Endothelial cell of umbilical vein (primary cell): Measurements from ENCODE around the gene DACT2. TPM values are rescaled to one million over a fixed set of nuclear protein-coding genes. Genes with fewer than 3 reads are reported as not detected.

Experiments
- BruUV-seq: library from RNA; stranded (reverse); fragments of 400-500 nt; replicated peaks from 2 replicates; lab custom pipeline; 2021; lab: Mats Ljungman, UMichigan
- CTCF ChIA-PET: fragments of 300-600, 350-600 bp; sonication (Branson Sonifier 250); formaldehyde crosslinking; loops from one replicate; lab custom pipeline; 2021; ENCODE audit warnings: antibody characterized with exemption, inconsistent platforms; lab: Charles Lee
- POLR2A ChIA-PET: fragments of 300-600, 350-600 bp; sonication (Branson Sonifier 250); formaldehyde crosslinking; loops from one replicate; lab custom pipeline; 2021; ENCODE audit warnings: antibody characterized with exemption, inconsistent platforms; lab: Charles Lee
- DNase-seq: peaks from one replicate; pipeline ENCODE4 v3.0.0-alpha.2; 2011; ENCODE audit warnings: low read depth, low spot score
- FAIRE-seq: peaks from 2 replicates; lab custom pipeline; 2011; peaks lifted over from hg19 to GRCh38; lab: Jason Lieb, UNC
- H2AFZ ChIP-seq: 2 replicates; pipeline ENCODE4 v1.6.0; 2012; ENCODE audit warnings: low read depth, low read length, control low read depth, inconsistent platforms
- H3K27ac ChIP-seq: 2 replicates; pipeline ENCODE4 v1.5.1; 2011; ENCODE audit warnings: low read depth, mild to moderate bottlenecking, control low read depth, low read length, moderate library complexity; ENCODE audit not compliant: insufficient read depth
- H3K27me3 ChIP-seq, 2 experiments: 2 replicates each; pipeline versions ENCODE4 v1.6.0 to v1.6.1; 2011; ENCODE audit warnings: low read length in 2 of 2, mixed read lengths in 1 of 2; ENCODE audit not compliant: control insufficient read depth in 2 of 2, insufficient read depth in 2 of 2
- H3K36me3 ChIP-seq, 2 experiments: 2 replicates in 1 of 2; 3 replicates in 1 of 2; pipeline ENCODE4 v1.5.1; 2011; ENCODE audit warnings: low read length in 2 of 2, mild to moderate bottlenecking in 1 of 2, moderate library complexity in 1 of 2; ENCODE audit not compliant: control insufficient read depth in 2 of 2, insufficient read depth in 2 of 2; ENCODE audit errors: extremely low read depth in 1 of 2
- H3K4me1 ChIP-seq: 3 replicates; pipeline ENCODE4 v1.5.1; 2011; ENCODE audit warnings: mild to moderate bottlenecking, low read length; ENCODE audit not compliant: control insufficient read depth, insufficient read depth; ENCODE audit errors: extremely low read depth
- H3K4me2 ChIP-seq: 2 replicates; pipeline ENCODE4 v1.6.1; 2011; ENCODE audit warnings: low read length, control low read depth, mixed read lengths; ENCODE audit not compliant: insufficient read depth
- H3K4me3 ChIP-seq, 3 experiments: fragments of 200-600 bp in 1 of 3; sonication (generic), shearing (Covaris generic) in 1 of 3; replicated peaks in 1 of 3; 2 replicates each; pipeline ENCODE4 v1.5.1; 2011 to 2016; ENCODE audit warnings: control low read depth in 3 of 3, low read length in 3 of 3, mild to moderate bottlenecking in 2 of 3, inconsistent platforms in 1 of 3, low read depth in 1 of 3, moderate library complexity in 1 of 3; ENCODE audit not compliant: insufficient read depth in 1 of 3
- H3K79me2 ChIP-seq: 2 replicates; pipeline ENCODE4 v1.6.0; 2012; ENCODE audit warnings: low read length, inconsistent platforms; ENCODE audit not compliant: control insufficient read depth, insufficient read depth
- H3K9ac ChIP-seq: replicated peaks from 2 replicates; pipeline ENCODE3; 2011; ENCODE audit warnings: low read length, control low read depth; ENCODE audit not compliant: insufficient read depth; ENCODE audit errors: extremely low read depth
- H3K9me1 ChIP-seq: replicated peaks from 3 replicates; pipeline ENCODE4 v1.6.0; 2011; ENCODE audit warnings: mild to moderate bottlenecking, low read length; ENCODE audit not compliant: control insufficient read depth, insufficient read depth; ENCODE audit errors: extremely low read depth
- H3K9me3 ChIP-seq: replicated peaks from 2 replicates; pipeline ENCODE4 v1.5.1; 2012; ENCODE audit warnings: low read length, inconsistent platforms; ENCODE audit not compliant: control insufficient read depth, insufficient read depth
- H4K20me1 ChIP-seq: replicated peaks from 2 replicates; pipeline ENCODE3; 2011; ENCODE audit warnings: mild to moderate bottlenecking, low read length; ENCODE audit not compliant: control insufficient read depth, insufficient read depth; ENCODE audit errors: extremely low read depth
- CTCF ChIP-seq, 2 donors: IDR thresholded peaks; 1 replicate in 1 of 2; 2 replicates in 1 of 2; pipeline ENCODE4 v1.5.1; 2011; ENCODE audit warnings: low read length in 2 of 2, mild to moderate bottlenecking in 2 of 2, moderate library complexity in 2 of 2, control low read depth in 1 of 2, inconsistent platforms in 1 of 2, low read depth in 1 of 2; ENCODE audit not compliant: insufficient read depth in 1 of 2; ENCODE audit errors: extremely low read depth in 1 of 2
- EZH2 ChIP-seq: IDR thresholded peaks from 2 replicates; pipeline ENCODE4 v1.6.1; 2012; ENCODE audit warnings: borderline replicate concordance, low read depth, mild to moderate bottlenecking, moderate library complexity, low read length, inconsistent platforms; ENCODE audit not compliant: severe bottlenecking
- FOS ChIP-seq: IDR thresholded peaks from 2 replicates; pipeline ENCODE4 v1.6.1; 2011; ENCODE audit warnings: mild to moderate bottlenecking, low read length, moderate library complexity, borderline replicate concordance; ENCODE audit not compliant: insufficient read depth
- GATA2 ChIP-seq: IDR thresholded peaks from 2 replicates; pipeline ENCODE4 v1.7.0; 2011; ENCODE audit warnings: low read depth, mild to moderate bottlenecking, moderate library complexity, mixed read lengths, low read length; ENCODE audit not compliant: insufficient read length, insufficient read depth
- JUN ChIP-seq: IDR thresholded peaks from 2 replicates; pipeline ENCODE4 v1.6.1; 2011; ENCODE audit warnings: borderline replicate concordance, low read depth; ENCODE audit not compliant: insufficient read length, insufficient read depth
- MAX ChIP-seq: IDR thresholded peaks from 2 replicates; pipeline ENCODE4 v1.6.1; 2011; ENCODE audit not compliant: insufficient read depth, insufficient read length
- MYC ChIP-seq: IDR thresholded peaks from one replicate; pipeline ENCODE4 v1.6.1; 2011; ENCODE audit warnings: mild to moderate bottlenecking, low read depth, low read length
- POLR2A ChIP-seq: IDR thresholded peaks from 2 replicates; pipeline ENCODE4 v1.6.1; 2012; ENCODE audit warnings: low read depth, mild to moderate bottlenecking, control low read depth, low read length
- POLR2AphosphoS5 ChIP-seq: IDR thresholded peaks from 2 replicates; pipeline ENCODE4 v1.6.1; 2012; ENCODE audit warnings: low read depth, mild to moderate bottlenecking, control low read depth, low read length, moderate library complexity; ENCODE audit not compliant: insufficient read depth
- dilution Hi-C: fragments of 300-500 bp; cut with MboI; formaldehyde crosslinking; loops from one replicate; pipeline ENCODE4 v1.15.0; 2019; ENCODE audit warnings: low sequenced_read_pairs; ENCODE audit not compliant: extremely low pct_ligation_motif_present
- intact Hi-C: fragments of 100-400 bp; cut with micrococcal nuclease; formaldehyde crosslinking; loops from one replicate; pipeline ENCODE4 v1.10.0; 2022
- polyA plus RNA-seq, 4 experiments: library from polyadenylated mRNA; depleted of rRNA in 3 of 4; stranded (reverse) in 3 of 4; unstranded in 1 of 4; fragments of >200 nt; gene quantifications; 2 replicates each; pipeline versions ENCODE4 v1.2.1 to v1.2.3, GENCODE V29; 2011 to 2012; ENCODE audit warnings: missing spikeins in 1 of 4
- total RNA-seq: library from RNA; stranded (reverse); gene quantifications from 2 replicates; pipeline ENCODE4 v1.2.3, GENCODE V29; 2021

Gene DACT2
- total and polyA plus RNA-seq, 2 donors (not counting 3 experiments of a cell fraction or from before 2014, with no cell fraction given): not detected

GRCh38 chr6:168314021-168314420 lies 5.6 kb downstream of the DACT2 start:
- intact Hi-C loops: no loop called here
- no peaks in the 10 kb centered on the region for H3K4me1 ChIP-seq
- POLR2A ChIA-PET: no interaction called here
- no peaks in the 10 kb centered on the region for H3K9me1 ChIP-seq
- FAIRE-seq: no peak
- peaks cover 15 to 24% of the 10 kb centered on the region in 2 experiments for H3K27me3 ChIP-seq
- no peak overlapping the region for H2AFZ ChIP-seq
- H3K9ac ChIP-seq: no peak overlapping the region
- CTCF ChIA-PET: no interaction called here
- H3K36me3 ChIP-seq: no peaks in the 10 kb centered on the region
- no peaks in the 10 kb centered on the region for H4K20me1 ChIP-seq
- no TSS peak for BruUV-seq
- TF ChIP-seq POLR2AphosphoS5 (no peak), JUN (no peak), FOS (no peak), CTCF (IDR thresholded peaks at IDR 0.05; ENCODE audit: extremely low read depth in 1 of 2, insufficient read depth in 1 of 2, low read depth in 1 of 2, low read length in 2 of 2) (no peak), EZH2 (no peak), MAX (no peak), POLR2A (no peak), GATA2 (no peak), MYC (no peak)
- H3K9me3 ChIP-seq: no peaks in the 10 kb centered on the region
- H3K4me2 ChIP-seq: no peak overlapping the region
- no peak overlapping the region for H3K27ac ChIP-seq
- H3K79me2 ChIP-seq: no peaks in the 10 kb centered on the region
- H3K4me3 ChIP-seq: no peak overlapping the region
- no peak for DNase-seq
- dilution Hi-C loops: no loop called here
